HFFc6 (cell line): ENCODE measurements around the gene CSF3. TPM values are rescaled to one million over a fixed set of nuclear protein-coding genes. Genes with fewer than 3 reads are reported as not detected.

Experiments used
- DNase-seq: peaks from one replicate; pipeline ENCODE4 v3.0.0-alpha.2; 2018
- H3K27ac Mint-ChIP-seq: 2 replicates; pipeline ENCODE4 v1.8.0; 2020; ENCODE audit warnings: mild to moderate bottlenecking, mixed read lengths
- H3K27me3 Mint-ChIP-seq: 2 replicates; pipeline ENCODE4 v1.8.0; 2021; ENCODE audit warnings: mild to moderate bottlenecking, moderate library complexity, mixed read lengths; ENCODE audit not compliant: insufficient read depth
- H3K36me3 Mint-ChIP-seq: 2 replicates; pipeline ENCODE4 v1.8.0; 2021; ENCODE audit warnings: low read depth, mixed read lengths
- H3K4me1 Mint-ChIP-seq: 2 replicates; pipeline ENCODE4 v1.8.0; 2020; ENCODE audit warnings: low read depth, mixed read lengths
- H3K4me3 Mint-ChIP-seq: 2 replicates; pipeline ENCODE4 v1.8.0; 2020; ENCODE audit warnings: mild to moderate bottlenecking, moderate library complexity, mixed read lengths
- H3K9me3 Mint-ChIP-seq: 2 replicates; pipeline ENCODE4 v1.8.0; 2020; ENCODE audit warnings: mild to moderate bottlenecking, mixed read lengths
- total RNA-seq, 6 experiments: library from RNA; stranded (reverse); fragmentation: NEBNext Ultra II Directional; extraction: Animal tissue kit (Norgen Biotek cat#: 25700); gene quantifications; 2 replicates in 1 of 6; 3 replicates in 5 of 6; pipeline ENCODE4 v1.2.3, GENCODE V29; 2021
- TF ChIP-seq, protein P1 (sequence below): fragments of 200-600 bp; sonication (generic); IDR thresholded peaks from 2 replicates; pipeline ENCODE4 v1.5.0; 2021; ENCODE audit warnings: antibody characterized with exemption, mild to moderate bottlenecking

The CSF3 gene
- total RNA-seq, 6 experiments from 2014 or later = 0.31 to 0.59 (median 0.48) TPM; not detected in 1

DNA sequence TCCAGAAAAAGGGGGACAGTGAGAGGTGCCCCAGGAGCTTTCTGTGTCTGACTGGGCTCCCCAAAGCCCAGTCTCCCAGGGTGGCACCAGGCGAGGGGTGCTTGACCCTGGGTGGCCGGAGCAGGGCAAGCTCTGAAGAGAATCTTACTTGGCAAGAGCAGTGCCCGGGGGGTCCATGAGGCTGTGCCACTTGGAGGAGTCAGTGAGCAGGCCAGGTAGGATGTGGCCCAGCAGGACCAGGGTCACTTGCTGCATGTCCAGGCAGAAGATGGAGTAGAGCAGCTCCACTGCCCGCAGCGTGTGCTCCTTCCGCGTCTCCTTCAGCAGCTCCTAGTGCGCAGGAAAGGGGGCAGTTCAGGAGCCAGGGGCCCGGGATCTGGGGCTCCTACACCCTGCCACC is 7.3 kb downstream of the CSF3 start:
- Mint-ChIP-seq H3K27ac (peak overlapping the region; percentile 98), H3K27me3 (no peaks in the 10 kb centered on the region; the same call in 1 of the 2 replicates), H3K4me1 (peaks cover 91% of the 10 kb centered on the region), H3K4me3 (no peak overlapping the region; the same call in 1 of the 2 replicates), H3K9me3 (no peaks in the 10 kb centered on the region), H3K36me3 (peaks cover 28% of the 10 kb centered on the region)
- DNase-seq = no peak
- TF ChIP-seq, protein P1, sequence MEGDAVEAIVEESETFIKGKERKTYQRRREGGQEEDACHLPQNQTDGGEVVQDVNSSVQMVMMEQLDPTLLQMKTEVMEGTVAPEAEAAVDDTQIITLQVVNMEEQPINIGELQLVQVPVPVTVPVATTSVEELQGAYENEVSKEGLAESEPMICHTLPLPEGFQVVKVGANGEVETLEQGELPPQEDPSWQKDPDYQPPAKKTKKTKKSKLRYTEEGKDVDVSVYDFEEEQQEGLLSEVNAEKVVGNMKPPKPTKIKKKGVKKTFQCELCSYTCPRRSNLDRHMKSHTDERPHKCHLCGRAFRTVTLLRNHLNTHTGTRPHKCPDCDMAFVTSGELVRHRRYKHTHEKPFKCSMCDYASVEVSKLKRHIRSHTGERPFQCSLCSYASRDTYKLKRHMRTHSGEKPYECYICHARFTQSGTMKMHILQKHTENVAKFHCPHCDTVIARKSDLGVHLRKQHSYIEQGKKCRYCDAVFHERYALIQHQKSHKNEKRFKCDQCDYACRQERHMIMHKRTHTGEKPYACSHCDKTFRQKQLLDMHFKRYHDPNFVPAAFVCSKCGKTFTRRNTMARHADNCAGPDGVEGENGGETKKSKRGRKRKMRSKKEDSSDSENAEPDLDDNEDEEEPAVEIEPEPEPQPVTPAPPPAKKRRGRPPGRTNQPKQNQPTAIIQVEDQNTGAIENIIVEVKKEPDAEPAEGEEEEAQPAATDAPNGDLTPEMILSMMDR = peak; percentile 18; the same call in 1 of the 2 replicates

DNA sequence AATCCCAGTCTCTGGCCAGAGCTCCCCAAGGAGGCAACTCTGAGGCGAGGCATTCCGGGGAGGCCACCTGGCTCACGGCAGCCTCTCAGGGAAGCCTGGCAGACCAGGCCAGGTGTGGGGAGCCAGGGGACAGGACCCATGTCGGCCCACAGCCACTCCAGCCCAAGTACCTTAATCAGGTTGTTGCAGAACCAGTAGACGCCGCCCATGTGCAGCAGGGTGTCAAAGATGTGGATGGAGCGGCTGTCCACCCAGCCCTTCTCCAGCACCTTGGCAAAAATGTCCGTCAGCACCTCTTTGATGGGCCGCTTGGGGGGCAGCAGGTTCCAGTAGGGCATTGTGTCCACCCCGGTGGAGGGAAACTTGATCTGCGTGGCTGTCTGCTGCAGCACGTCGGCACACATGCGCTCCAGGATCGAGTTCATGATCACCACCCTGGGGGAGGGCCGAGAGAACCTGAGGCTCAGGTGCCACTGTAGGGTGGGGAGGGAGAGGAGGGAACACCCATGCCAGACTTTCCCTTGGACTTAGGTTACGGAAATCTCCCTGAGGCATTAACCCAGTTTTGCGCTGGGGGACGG is 7.8 kb downstream of the CSF3 start:
- peaks cover 28% of the 10 kb centered on the region for H3K36me3 Mint-ChIP-seq
- DNase-seq = no peak
- H3K27me3 Mint-ChIP-seq = no peaks in the 10 kb centered on the region; the same call in 1 of the 2 replicates
- no peaks in the 10 kb centered on the region for H3K9me3 Mint-ChIP-seq
- no peak overlapping the region for H3K4me3 Mint-ChIP-seq
- H3K27ac Mint-ChIP-seq = peak overlapping the region; percentile 98; the same call in 1 of the 2 replicates
- H3K4me1 Mint-ChIP-seq = peaks cover 85% of the 10 kb centered on the region
- TF ChIP-seq, protein P1 = no peak

DNA sequence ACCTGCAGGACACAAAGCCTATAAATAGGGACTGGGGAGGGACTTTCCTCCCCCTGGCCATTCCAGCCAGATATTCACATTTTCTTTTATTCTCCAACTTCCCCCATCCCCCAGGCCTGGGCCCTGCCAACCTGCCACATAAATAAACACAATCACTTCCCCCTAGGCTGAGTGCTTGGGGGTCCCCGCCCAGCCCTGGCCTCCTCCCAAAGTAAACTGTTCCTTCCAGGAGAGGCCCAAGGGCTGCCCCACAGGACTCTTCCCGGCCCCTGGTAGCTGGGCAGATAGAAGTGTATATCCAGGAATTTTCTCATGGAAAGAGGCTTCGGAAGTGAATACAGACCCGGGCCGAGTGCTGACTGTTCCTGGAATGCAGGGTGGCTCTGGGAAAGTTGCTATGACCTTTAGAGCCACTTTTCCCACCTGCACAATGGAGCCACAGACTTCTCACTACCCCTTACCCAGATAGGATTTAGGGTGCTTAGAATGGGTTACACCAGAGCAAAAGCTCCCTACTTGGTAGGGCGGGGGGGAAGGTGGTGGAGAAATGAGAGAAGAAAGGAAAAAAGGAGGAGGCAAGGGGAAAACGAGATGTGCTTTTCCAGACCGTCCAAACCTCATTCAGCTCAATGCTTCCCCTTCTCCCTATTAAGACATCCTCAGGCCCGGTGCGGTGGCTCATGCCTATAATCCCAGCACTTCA is 8.5 kb downstream of the CSF3 start:
- TF ChIP-seq, protein P1 = no peak
- Mint-ChIP-seq H3K27ac (peak overlapping the region; percentile 54; the same call in 1 of the 2 replicates), H3K36me3 (peaks cover 31% of the 10 kb centered on the region), H3K9me3 (no peaks in the 10 kb centered on the region), H3K4me3 (no peak overlapping the region), H3K27me3 (no peaks in the 10 kb centered on the region; the same call in 1 of the 2 replicates), H3K4me1 (peaks cover 78% of the 10 kb centered on the region)
- no peak for DNase-seq

DNA sequence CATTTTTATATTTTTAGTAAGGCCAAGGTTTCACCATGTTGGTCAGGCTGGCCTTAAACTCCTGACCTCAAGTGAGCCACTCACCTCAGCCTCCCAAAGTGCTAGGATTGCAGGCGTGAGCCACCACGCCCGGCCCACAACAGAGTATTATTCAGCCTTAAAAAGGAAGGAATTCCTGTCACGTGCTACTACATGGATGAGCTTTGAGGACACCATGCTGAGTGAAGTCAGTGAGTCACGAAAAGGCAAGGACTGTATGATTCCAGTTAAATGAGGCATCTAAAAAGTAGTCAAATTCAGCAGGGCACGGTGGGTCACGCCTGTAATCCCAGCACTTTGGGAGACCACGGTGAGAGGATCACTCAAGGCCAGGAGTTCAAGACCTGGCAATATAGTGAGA is 9.7 kb downstream of the CSF3 start:
- Mint-ChIP-seq H3K4me3 (no peak overlapping the region), H3K27ac (peak overlapping the region; percentile 86), H3K27me3 (peaks cover 3% of the 10 kb centered on the region), H3K9me3 (no peaks in the 10 kb centered on the region), H3K36me3 (peaks cover 42% of the 10 kb centered on the region), H3K4me1 (peaks cover 67% of the 10 kb centered on the region)
- DNase-seq = peak; percentile 68
- TF ChIP-seq, protein P1 = no peak

DNA sequence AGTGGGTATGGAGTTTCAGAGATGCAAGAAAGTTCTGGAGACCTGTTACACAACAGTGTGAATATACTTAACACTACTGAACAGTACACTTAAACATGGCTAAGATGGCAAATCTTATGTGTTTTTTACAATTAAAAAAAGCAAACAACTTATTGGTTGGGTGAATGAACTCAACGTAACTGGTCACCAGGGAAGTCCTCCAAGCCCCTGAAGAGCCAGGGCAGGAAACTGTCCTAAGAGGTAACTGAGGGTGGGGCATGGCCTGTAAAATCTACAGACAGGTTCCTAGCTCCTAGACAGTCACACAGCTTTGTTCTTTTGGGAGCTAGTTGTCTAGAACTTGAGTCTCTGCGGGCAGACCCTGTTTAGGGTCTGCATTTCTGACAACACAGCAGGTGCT is 10.3 kb downstream of the CSF3 start:
- H3K27ac Mint-ChIP-seq = peak overlapping the region; percentile 86
- peaks cover 42% of the 10 kb centered on the region for H3K36me3 Mint-ChIP-seq
- peaks cover 61% of the 10 kb centered on the region for H3K4me1 Mint-ChIP-seq
- peaks cover 3% of the 10 kb centered on the region for H3K27me3 Mint-ChIP-seq
- no peak for DNase-seq
- TF ChIP-seq, protein P1 = no peak
- 0 out of 2 replicates have a peak overlapping the region, but pooled peaks have one; percentile 17 for H3K4me3 Mint-ChIP-seq
- no peaks in the 10 kb centered on the region for H3K9me3 Mint-ChIP-seq
